Globus pallidus (tissue), 1 donor: ENCODE results near the gene CNDP2.

Experiments used
- DNase-seq: peaks from one replicate; pipeline ENCODE4 v3.0.0-alpha.2; 2015; ENCODE audit warnings: low spot score

Gene CNDP2

GRCh38 chr18:74495581-74496507 is at the start of gene CNDP2:
Gene CNDP2 (plus strand): TSS chr18:74496363. CDS start chr18:74499974, 3,611 bp downstream.
- DNase-seq, result peak; percentile 100

DNA sequence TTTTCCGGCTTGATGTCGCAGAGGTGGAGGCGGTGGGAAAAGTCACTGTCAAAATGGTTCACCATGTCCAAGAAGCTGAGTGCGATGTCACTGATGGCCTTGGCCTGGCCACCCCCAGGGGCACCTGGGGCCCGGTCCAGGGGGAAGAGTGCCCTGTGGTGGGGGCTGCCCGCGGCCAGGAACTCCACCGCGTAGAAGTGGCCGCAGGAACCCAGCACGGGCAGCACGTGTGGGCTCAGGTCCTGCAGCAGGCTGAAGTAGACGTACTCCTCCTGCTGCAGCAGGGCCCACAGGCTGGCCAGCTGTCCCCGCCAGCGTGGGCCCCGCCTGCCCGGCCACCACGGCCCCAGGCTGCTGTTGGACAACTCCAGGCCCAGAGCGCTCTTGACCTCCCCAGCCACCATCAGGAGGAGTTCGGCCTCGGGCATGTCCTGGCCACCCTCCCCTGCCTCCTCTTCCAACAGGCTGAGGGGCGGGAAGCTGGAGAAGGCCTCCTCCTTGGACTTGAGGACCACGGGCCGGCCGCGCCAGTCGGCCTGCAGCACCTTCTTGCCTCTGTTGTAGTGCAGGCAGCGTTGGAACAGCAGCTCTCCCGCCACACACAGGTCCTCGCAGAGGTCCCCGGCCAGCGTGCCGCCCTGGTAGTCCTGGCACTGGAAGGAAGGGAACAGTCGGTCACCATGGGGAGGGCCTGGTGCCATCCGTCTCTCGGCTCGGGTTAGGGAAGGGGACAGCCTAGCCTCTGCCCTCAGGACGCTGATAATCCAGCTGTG is 49.3 kb upstream of the CNDP2 start:
- DNase-seq, result no peak

DNA sequence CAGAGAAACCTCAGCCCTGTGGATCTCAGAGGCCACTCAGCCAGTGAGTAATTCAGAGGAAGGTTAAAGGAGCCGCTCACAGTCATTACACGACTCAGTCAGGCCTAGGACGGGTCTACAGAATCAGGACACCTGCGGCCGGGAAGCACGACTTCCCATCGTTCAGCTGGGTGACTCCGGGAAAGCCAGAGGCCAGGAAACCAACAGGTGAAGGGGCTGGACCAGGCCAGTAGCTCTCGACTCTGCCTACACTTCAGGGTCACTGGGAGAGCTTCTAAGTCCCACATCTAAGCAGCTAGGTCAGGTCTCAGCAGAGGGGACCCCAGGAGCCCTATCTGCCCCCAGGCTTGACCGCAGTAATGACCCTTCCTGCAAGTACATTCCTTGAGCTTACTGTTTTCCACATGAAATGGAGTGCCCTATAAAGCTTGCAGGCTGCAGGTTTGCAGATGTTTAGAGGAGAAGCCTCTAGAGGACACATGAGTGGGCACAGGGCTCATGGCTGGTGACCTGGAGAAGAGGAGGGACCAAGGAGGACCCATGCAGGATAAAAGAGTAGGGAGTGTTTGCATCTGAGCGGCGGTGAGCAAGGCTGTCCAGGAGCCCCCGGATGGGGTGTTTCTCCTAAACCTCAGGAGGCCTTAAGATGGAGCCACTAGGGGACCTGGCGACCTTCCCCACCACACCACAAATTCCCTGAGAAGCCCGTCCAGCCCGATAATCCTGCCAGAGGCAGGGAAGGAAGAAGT is 48.6 kb upstream of the CNDP2 start:
- DNase-seq, result no peak

GRCh38 chr18:74450626-74451025 is 45.5 kb upstream of the CNDP2 start:
- DNase-seq, result peak; percentile 91

- no peak for DNase-seq
Measured at GRCh38 chr18:74451148-74451547, 45.0 kb upstream of the CNDP2 start.

DNA sequence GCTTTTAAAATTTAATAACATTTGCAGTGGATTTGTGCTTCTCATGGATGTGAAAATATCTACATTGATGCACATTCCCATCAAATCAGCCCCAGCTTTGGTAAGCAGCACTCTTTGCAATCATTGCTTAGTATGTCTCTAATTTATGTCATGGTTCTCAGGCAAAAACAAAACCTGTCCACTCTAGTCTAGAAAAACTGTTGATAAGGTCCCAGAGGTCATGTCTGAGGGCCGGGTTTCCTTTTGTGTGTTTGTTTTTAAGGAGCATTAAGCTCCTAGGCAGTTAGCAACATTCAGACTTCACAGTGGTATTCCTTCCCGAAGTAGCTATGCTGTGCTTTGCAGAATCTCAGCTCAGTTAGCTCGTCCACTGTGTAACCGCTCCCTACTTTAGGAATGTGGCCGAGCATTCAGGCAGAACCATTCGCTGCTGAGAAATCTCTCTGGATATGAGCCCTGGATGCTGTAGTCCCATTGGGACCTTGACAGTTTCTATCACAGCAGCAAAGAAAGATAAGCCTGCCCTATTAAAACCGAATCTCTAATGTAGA is 43.1 kb upstream of the CNDP2 start:
- no peak for DNase-seq

- DNase-seq, result no peak
Measured at GRCh38 chr18:74453642-74454198, 42.4 kb upstream of the CNDP2 start.

GRCh38 chr18:74454279-74454751 is 41.8 kb upstream of the CNDP2 start:
- DNase-seq, result peak; percentile 96

DNA sequence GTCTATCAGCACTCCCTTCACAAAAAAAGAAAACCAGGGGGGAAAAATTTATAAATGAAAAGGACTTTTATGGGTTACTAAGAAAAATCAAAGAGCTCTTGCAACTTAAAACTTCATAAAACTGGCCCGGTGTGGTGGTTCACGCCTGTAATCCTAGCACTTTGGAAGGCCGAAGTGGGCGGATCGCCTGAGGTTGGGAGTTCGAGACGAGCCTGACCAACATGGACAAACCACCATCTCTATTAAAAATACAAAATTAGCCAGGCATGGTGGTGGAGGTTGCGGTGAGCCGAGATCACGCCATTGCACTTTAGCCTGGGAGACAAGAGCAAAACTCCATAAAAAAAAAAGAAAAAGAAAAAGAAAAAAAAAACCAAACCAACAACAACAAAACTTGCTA is 40.8 kb upstream of the CNDP2 start:
- DNase-seq, result no peak

DNA sequence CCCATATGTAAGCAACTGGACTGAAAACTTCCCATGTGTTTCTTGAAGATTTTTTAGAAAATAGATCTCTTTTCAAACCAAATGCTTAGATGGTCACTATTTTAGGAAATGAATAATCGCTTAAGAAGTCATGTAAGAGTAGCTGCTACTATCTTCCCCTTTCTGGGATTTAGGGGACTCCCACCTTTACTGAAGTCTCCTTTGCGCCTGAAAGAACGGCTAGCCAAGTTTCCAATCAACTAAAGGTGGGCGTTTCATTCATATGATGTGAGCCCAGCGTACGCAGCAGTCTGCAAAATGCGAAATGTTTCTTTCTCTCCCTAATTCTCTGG is 40.2 kb upstream of the CNDP2 start:
- DNase-seq, result no peak

DNA sequence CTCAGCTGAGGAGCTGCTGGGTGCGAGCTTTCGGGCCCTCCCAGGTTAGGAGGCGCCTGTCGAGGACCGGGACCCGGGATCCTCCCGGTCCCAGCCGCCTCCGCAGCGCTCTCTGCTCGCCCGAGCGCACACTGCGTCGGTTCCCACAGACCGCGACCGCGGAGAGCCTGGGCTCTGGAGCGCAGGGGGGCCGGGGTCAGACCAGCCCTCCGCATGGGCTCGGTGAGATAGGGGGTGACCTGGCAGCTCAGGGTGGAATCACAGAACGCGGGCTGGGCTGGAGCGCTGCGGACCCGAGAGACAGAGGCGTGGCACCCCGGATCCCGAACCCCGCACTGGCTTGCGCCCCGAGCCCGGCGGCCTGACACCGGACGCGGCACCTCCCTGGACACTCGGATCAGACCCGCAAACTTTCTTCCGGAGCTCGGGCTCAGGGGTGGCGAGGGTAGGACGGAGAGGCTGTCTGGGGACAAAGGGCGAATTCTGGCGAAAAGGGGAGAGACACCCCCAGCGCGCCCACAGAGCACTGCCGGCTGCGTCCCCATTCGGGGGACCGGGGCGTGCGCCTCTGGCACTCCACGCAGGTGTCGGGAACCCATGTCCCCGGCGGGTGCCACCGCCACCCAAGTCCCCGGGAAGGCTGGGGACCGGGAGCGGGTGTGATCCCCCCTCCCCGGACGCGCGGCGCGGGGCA is 39.7 kb upstream of the CNDP2 start:
- DNase-seq, result peak; percentile 45

DNA sequence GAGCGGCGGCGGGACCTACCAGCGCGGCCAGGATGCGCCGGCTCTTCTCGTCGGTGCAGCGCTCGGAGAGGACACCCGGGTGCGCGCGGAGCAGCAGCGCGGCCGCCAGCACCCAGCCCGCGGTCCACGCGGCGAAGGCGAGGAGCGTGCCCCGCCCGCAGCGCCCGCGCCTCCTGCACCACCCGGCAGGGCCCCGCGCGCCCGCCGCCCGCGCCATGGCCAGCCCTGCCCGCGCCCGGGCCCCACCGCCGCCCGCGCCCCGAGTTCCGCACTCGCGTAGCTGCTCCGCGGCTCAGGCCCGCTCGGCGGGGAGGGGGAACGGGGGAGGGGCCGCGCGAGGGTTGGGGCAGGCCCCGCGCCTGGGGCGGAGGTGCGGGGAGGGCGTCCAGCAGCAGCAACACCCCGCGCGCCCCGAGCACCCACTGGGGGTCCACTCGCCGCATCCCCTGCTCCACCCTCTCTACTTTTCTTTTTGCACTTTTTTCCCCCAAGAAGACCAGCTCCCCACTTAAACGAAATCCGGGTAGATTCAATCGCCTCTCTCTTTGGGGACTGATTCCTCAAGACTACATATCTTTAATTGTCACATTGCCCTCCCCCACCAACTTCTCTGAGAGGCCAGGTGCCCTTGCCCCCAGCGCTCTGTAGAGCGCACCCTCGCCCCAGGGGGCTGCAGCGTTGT is 39.0 kb upstream of the CNDP2 start, which contains the start of gene DIPK1C:
Gene DIPK1C, minus strand, starts transcription at position 266 of the 682 bp plus-strand sequence. Its CDS starts 49 bp downstream, at position 217.
- peak; percentile 82 for DNase-seq

GRCh38 chr18:74457725-74458421 is 38.3 kb upstream of the CNDP2 start:
- peak; percentile 94 for DNase-seq

- DNase-seq, result peak; percentile 76
Measured at GRCh38 chr18:74459889-74460288, 36.3 kb upstream of the CNDP2 start.

DNA sequence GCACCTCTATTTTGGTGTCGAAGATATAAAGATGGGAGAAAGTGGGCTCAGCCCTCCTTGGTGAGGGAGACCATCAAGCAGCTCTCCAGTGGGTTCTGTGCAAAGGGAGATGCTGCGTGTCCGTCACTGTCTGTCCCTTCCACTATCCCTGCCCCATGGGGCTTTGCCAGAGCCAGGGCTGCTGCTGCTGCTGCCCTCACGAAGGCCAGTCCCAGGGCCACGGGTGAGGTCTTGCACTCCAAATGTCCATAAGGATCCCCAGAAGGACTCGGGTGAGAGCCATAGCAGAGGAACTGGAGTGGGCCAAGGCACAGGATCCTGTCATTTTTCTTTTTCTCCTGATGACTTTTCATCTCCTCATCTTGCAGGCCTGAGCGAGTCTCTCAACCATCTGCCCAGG is 35.3 kb upstream of the CNDP2 start:
- no peak for DNase-seq

DNA sequence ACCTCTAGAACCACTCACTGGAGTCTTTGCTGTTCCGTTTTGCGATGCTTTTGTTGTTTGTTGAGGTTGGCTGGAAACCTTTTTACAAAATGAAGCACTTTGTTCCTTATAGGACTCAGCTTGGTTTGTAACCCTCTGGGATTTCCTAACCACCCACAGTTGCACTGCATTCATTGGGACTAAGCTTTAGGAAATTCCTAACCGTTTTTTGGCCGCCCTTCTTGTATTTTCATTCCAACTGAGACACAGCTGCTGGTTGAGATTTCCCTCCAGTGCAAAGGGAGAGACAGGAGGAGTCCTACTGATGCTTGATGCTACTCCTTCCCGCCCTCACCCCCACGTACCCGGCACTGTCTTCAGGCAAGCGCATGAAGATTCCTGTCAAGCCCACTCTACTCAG is 32.9 kb upstream of the CNDP2 start:
- no peak for DNase-seq

- no peak for DNase-seq
Measured at GRCh38 chr18:74463983-74464382, 32.2 kb upstream of the CNDP2 start.

DNA sequence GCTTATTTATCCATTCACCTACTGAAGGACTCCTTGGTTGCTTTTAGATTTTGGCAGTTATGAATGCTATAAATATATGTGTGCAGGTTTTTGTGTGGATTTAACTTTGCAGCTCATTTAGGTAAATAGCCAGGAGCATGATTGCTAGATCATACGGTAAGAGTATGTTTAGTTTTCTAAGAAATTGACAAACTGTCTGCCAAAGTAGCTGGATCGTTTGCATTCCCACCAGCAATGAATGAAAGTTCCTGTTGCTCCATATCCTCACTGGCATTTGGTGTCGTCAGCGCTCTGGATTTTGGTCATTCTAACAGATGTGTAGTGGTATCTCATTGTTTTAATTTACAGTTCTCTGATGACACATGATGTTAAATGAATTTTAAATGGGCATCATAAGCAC is 30.4 kb upstream of the CNDP2 start:
- no peak for DNase-seq

GRCh38 chr18:74468547-74469061 is 27.6 kb upstream of the CNDP2 start:
- DNase-seq, result peak; percentile 61
